ENCODE measurements around the gene ARHGAP8. TPM values are rescaled to one million over a fixed set of nuclear protein-coding genes. Genes with fewer than 3 reads are reported as not detected.

The ARHGAP8 gene
- total RNA-seq, 1 donor from 2014 or later: 0.19 TPM

DNA sequence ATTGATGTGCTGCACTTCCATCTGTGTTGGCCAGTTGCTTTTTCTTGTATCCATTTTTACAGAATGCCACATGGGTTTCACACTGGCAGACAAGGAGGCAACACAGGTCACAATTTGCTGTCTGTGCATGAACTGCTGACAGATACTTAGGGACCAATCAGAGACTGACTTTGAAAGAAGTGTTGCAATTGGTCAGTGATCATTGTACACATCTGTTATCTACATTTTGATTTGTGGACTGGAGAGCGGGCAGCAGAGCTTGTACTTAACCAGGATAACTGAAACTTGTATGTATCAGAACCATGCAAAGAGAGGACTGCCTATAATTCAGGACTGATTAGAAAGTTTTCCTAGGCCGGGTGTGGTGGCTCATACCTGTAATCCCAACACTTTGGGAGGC is 28.6 kb upstream of the ARHGAP8 start:
- intact Hi-C loops (cut with DNase I): no loop called here
- no peak for DNase-seq (ENCODE audit: low spot score)

DNA sequence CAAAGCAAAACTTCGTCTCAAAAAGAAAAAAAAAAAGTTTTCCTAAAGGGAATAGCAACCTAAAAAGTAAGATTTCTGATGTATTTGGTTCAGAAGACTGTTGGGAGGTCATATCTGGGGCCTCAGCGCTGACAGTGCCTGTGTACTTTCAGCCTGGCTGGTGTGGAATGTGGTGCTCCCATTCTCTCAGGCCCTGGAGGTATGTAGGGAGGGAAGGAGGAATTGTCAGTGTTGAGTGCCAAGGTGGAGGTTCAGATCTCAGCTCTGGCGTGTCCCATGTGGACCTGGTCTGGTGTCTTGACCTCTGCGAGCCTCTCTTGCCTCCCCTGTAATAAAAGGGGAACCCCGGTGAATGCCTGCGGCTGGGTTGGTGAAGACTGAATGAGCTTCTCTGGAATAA is 28.0 kb upstream of the ARHGAP8 start:
- intact Hi-C loops (cut with DNase I): no loop called here
- DNase-seq (ENCODE audit: low spot score): no peak

DNA sequence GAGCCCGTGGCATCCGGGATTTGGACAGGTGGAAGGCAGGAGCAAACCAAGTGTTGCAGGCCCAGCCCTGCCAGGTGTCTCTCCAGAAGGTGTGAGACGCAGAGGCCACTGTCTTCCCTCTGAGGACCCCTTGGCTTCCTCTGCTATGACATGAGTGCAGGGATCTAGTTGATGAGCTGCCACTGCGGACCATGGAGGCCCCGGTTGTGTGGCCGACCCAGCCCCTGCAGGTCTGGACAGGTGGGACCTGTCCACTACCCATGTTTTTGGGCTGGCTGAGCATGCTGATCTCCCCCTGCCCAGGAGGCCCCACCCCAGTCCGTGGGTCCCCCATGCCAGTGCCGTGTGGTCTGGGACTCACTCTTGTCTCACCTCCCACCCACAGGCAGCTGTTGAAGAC is 27.5 kb upstream of the ARHGAP8 start:
- DNase-seq (ENCODE audit: low spot score): no peak
- intact Hi-C loops (cut with DNase I): no loop called here

DNA sequence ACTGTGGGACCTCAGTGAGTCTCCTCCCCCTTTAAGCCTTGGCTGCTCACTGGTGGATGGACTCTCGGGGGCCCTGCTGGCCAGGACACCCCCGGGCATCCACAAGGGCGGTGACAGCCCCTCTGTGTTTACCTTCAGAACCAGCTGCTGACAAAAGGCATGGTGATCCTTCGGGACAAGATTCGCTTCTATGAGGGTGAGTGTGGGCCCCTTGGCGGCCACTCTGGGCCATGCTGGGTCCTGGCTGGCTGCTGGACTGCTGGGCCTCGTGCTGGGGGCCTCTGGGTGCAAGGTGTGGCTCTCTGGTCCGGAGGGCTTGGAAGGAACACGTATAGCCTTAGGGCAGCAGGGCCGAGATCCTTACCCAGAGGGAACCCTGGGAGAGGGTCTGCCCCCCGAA is 25.9 kb upstream of the ARHGAP8 start:
- intact Hi-C loops (cut with DNase I): no loop called here
- no peak for DNase-seq (ENCODE audit: low spot score)

DNA sequence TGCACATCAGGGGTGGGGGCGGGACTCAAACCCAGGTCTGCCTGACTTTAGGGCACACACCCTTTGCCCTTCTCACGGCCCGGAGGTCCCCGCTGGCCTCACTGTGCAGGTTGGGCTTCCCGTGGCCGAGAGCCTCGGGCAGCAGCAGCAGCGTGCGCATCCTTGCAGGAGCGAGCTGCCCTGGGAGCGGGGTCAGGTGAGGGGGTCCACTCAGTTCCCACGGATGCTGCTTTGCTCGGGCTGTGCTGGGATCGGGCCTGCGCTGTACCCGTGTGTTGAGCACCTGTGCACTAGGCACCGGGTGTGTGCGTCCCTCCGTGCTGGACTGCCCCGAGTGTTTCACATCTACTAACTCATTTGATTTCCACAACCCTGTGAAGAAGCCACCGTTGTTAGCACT is 25.2 kb upstream of the ARHGAP8 start:
- intact Hi-C loops (cut with DNase I): no loop called here
- no peak for DNase-seq (ENCODE audit: low spot score)

DNA sequence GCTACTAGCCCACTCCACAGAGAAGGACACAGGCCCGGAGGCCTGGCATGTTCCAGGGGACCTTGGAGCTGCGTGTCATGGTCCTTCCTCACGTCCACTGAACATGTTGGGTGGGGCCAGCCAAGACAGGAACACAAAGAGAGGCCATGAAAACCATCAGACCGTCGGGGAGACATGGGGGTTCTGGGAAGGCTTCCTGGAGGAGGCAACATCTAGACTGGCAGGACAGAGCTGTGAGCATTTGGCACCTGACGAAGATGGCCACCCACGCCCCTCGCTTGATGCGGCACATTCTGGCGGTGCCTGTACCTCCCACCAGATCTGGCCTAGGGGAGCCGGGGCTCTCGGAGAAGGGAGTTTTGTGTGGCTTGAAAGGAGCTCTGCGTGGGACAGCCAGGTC is 24.7 kb upstream of the ARHGAP8 start:
- intact Hi-C loops (cut with DNase I): no loop called here
- no peak for DNase-seq (ENCODE audit: low spot score)

DNA sequence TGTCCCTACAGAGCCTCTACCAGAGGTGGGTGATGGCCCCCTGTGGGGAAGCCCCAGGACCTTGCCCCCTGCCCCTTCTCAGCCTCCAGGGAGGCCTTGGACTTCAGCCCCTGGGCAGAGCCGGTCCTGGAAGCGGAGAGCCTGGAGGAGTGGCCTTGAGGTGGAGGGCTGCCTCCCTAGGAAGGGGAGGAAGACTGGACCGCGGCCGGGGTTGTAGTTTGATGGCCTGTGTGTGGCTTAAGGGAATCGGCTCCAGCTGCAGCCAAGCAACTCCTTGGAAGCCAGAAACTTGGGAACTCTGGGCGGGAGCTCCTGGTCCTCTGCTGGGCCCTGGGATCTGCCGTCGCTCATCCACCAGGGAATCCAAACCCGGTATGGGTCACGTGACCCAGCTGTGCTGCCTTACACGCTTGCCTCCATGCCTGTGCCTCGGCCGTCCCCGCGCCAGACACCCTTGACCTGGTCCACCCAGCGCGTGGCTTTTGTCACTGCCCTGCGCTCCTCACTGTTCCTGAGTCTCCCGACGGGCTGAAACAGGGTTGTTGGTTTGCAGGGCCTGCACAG is 23.5 kb upstream of the ARHGAP8 start:
- DNase-seq (ENCODE audit: low spot score): no peak
- intact Hi-C loops (cut with DNase I): no loop called here

DNA sequence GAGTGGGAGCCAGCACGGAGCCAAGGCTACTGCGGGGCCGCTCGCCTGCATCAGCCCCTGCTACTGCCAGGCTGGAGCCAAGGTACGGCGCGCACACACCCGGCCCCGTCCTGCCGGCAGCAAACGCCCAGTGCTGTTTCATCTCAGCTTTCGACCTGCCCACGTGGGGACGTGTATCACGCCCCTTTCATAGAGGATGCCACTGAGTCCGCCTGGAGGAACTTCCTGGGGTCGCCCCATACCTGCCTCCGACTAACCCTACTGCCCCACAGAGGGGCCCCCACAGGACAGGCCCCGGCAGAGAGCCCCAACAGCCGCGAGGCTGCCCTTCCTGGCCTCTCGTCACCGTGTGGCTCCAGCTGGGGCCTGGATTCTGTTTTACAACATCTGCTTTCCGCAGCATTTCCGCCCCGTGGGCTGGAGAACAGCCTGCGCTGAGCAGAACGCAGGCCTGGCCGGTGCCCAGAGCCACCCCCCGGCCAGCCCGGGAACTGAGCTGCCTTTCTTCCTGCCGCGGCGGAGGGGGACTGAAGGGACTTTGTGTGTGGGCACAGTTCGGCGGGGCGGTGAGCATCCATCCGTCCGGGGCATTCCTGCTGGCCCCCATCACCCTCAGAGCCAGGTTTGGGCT is 22.9 kb upstream of the ARHGAP8 start:
- DNase-seq (ENCODE audit: low spot score): no peak
- intact Hi-C loops (cut with DNase I): no loop called here

DNA sequence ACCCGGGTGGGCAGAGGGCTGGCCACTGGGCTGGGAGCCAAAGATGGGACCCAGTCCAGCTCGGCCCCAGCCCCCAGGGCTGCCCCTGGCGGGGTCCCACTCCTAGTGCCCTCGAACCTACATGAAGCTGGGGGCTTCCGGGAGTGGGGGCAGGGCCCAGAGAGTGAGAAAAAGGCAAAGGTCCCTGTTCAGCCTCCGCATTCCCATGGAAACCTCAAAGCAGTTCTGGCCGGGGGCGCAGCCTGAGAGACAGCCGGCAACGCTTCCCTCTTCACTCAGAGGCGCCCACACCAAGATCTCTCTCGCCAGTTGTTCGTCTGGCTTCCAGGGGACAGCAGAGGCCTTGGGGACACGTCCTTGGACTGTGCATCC is 22.4 kb upstream of the ARHGAP8 start:
- intact Hi-C loops (cut with DNase I): no loop called here
- no peak for DNase-seq (ENCODE audit: low spot score)

DNA sequence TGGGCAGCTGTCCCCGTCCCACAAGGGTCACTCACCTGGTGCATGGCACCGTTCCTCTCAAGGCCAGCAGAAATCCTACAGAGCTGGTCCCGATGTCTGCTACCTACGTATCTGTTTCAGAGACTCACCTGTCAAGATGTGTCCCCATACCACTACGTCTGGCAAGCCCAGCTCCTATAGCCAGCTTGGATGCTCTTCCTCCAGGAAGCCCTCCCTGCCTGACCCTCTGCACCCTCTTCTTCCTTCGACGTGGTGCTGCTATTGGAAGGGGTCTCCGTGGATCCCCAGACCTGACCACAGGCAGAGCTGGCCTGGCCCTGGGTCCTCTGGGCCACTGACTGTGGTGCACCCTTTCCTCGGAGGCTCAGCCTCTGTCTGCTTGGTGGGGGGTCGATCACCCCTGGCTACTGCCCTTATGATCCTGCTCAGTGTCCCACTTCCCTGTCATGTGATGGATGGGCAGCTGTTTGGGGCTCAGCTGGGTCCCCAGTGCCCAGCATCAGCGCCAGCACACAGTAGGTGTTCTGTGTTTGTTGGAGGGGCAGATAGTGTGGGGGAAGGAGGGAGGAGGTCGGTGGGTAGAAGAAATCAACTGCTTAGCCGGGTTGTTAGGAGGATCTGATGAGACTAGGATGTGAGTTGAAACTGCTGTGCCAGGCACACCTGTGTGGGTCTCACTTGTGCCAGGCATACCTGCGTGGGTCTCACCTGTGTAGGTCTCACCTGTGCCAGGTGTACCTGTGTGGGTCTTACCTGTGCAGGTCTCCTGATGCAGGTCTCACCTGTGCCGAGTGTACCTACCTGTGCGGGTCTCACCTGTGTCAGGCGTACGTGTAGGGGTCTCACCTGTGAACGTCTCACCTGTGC is 21.7 kb upstream of the ARHGAP8 start:
- no peak for DNase-seq (ENCODE audit: low spot score)
- intact Hi-C loops (cut with DNase I): no loop called here

DNA sequence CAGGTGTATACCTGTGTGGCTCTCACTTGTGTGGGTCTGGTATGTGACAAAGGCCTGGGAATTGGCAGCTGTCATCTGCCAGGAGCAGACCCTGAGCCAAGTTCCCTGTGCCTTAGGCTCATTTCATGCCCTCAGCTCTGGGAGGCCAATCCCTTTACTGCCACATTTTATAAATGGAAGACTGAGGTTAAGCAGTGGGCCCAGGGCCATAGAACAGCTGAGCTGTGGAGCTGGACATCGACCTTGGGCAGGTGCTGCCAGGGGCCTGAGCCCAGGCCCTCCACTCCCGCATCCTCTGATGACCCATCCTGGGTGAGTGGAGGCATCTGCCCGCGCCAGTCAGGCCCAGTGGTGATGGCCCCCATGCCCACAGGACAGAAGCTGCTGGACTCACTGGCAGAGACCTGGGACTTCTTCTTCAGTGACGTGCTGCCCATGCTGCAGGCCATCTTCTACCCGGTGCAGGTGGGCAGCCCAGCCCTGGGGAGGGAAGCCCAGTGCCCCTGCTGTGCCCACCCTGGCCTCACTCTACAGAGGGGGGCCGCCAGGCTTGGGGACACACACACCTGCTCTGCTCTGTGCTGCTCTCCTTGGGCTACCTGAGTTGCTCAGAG is 20.9 kb upstream of the ARHGAP8 start:
- no peak for DNase-seq (ENCODE audit: low spot score)
- intact Hi-C loops (cut with DNase I): no loop called here

DNA sequence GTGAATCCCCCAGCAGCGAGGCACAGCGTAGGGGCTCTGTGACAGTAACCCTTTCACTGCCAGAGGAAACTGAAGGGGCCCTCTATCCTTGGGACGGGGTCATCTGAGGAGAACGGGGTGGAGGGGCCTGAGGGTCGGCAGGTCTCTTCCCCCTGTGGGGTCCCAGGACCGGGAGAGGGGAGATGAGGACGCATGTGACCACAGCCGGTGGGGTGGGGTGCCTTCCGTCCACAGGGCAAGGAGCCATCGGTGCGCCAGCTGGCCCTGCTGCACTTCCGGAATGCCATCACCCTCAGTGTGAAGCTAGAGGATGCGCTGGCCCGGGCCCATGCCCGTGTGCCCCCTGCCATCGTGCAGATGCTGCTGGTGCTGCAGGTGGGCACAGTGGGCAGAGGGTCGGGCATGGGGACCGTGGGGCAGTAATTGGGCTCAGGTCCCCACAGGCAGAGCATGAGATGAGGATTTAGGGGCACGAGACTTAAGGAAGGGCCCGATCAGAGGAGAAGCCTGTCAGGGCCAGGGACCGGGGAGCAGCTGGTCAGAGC is 20.3 kb upstream of the ARHGAP8 start:
- intact Hi-C loops (cut with DNase I): no loop called here
- DNase-seq (ENCODE audit: low spot score): no peak

DNA sequence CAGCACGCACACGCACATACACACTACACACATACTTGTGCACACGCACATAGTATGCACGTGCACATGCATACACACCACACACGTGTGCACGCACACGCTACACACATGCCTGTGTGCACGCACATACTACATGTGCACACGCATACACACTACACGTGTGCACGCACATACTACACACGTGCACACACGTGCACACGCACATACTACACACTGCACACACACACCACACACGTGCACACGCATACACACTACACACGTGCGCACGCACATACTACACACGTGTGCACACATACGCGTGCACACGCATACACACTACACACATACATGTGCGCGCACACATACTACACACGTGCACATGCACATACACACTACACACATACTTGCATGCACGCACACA is 19.7 kb upstream of the ARHGAP8 start:
- no peak for DNase-seq (ENCODE audit: low spot score)

DNA sequence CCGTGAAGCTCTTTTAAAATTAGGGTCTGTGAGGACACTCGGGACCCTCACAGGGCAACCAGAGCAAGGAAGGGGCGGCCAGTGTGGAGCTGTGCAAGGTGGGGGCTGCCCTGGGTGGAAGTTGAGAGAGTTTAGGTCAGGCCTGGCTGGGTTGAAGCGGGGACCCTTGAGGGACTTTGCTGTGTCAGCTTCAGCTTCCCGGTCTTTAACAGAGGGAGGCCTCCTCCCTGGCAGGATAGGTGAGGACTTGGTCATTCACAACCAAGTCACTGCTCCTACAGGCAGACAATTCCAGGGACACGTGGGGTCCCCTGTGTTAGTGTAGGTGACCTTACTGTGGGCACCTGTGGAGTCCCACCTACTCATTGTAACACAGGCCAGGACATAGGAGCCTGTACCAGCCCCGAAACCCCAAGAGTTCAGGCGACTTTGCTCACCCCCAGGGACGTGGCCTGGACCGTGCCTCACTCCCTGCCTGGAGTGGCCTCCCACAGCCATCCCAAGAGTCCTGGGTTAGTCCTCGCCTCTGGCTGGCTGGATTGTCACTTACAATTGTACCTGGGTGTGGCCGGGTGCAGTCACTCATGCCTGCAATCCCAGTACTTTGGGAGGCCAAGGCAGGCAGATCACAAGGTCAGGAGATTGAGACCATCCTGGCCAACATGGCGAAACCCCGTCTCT is 18.8 kb upstream of the ARHGAP8 start:
- no peak for DNase-seq (ENCODE audit: low spot score)
- intact Hi-C loops (cut with DNase I): no loop called here

More for the DNA sequence above, 19.7 kb upstream of the ARHGAP8 start:
- intact Hi-C loops (cut with DNase I): no loop called here

DNA sequence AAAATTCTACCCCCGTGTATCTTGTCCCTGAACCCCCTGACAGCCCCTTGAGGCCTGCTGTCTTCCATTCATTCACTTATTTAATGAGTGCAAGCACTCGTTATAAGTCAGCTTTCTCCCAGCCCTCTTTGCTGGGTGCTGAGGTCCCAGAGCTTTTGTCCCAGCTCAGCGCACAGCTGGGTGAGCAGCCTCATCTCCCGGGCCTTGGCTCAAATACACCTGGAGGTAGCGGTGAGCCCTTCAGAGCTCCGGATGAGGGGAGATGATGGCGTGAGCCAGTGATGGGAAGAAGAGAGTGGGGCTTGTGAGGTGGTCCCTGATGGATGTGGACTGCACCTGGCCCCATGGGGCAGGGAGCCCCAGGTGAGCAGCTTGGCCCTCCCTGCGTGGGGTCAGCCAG is 18.1 kb upstream of the ARHGAP8 start:
- intact Hi-C loops (cut with DNase I): no loop called here
- DNase-seq (ENCODE audit: low spot score): no peak

DNA sequence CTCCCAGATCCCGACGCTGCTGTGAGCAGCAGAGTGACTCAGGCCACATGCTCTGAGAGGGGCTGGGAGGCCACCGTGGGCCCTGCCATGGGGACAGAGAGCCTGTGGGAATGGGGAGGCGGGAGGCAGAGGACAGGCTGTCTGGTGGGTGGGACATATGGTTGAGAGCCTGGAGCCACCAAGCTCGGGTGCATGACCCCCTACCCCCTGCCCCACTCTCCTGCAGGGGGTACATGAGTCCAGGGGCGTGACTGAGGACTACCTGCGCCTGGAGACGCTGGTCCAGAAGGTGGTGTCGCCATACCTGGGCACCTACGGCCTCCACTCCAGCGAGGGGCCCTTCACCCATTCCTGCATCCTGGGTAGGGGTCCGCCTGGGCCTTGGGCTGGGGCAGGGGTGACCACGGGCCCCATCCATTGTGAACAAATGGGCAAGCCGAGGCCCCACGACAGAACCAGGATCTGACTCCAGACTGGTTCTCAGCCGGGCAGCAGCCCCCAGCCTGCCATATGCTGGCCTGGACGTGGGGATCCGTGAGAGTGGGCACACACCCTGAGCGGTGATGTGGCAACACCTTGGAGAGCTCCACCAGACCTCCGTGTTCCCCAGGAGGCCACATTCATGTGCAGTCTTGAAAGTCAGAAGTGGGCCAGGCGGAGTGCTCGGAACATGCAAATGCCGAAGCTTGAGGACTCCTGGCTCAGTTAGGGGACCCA is 17.4 kb upstream of the ARHGAP8 start:
- no peak for DNase-seq (ENCODE audit: low spot score)
- intact Hi-C loops (cut with DNase I): loop anchor here (1.0 kb wide), 1 partner anchor 38 kb away; no protein-coding TSS in a partner anchor

DNA sequence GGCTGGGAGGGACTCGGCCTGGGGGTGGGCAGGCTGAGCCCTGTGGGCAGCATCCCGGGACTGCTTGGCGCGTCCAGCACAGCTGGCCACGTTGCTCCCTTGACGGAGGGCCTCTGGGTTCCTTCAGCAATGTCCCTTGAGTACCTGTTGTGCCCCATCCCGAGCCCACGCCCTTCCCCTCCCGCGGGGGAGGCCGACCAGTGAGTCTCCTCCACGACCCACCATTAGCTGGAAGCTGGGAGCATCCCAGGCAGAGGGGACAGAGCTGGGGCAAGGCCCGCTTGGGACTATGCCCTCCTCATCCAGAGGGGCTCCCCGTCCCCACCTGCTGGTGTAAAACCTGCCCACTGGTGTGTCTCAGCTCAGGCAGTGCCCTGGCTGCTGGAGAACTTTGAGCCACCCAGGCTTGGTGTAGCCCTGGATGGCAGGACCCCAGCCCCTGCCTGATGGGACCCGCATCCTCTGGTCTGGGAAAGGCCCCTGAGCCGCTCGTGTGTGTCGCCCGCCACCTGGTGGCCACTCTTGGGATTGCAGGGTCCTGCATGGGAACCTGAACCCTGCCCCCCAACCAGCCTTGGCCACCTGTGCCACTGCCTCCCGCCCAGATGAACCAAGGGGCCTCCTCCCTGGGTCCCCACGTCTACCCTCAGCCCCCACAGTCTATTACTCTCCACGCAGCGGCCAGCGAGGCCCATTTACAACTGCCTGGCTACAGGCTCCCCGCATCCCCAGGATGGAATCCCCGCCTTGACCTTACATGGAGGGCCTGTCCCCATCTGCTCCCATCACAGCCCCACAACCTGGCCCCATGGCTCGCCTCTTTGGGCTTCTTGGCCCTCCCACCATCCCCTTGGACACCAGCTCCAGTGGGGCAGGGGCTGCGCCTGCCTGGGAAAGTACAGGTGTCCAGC is 16.6 kb upstream of the ARHGAP8 start:
- DNase-seq (ENCODE audit: low spot score): peak; percentile 88
- intact Hi-C loops (cut with DNase I): loop anchor here (1.0 kb wide), 1 partner anchor 38 kb away; no protein-coding TSS in a partner anchor
